Lower leg skin (tissue), 3 donors: ENCODE data around the gene SPATA17.

ENCODE experiments used
- CTCF ChIP-seq, 3 donors: fragments of 450-650 bp; IDR thresholded peaks; one replicate each; pipeline ENCODE4 v1.5.1; 2016; ENCODE audit warnings: antibody characterized with exemption in 3 of 3, mild to moderate bottlenecking in 3 of 3, moderate library complexity in 2 of 3
- POLR2A ChIP-seq, 2 donors: fragments of 450-650 bp; IDR thresholded peaks; one replicate each; pipeline ENCODE4 v1.6.1; 2016 to 2017; ENCODE audit warnings: antibody characterized with exemption in 2 of 2, mild to moderate bottlenecking in 1 of 2, moderate library complexity in 1 of 2

GRCh38 chr1:217769768-217770167, 138.6 kb downstream of the SPATA17 start:
- TF ChIP-seq CTCF (IDR thresholded peaks at IDR 0.05), result no peak
- no peak for TF ChIP-seq POLR2A (IDR thresholded peaks at IDR 0.05)
